Epithelial cell of esophagus (primary cell): ENCODE data around the gene KRT34.
"Not testable (repeated sequence)": the region's sequence is repeated elsewhere in the genome, so short reads cannot be mapped to it uniquely, and the experiment has no call there.

ENCODE experiments used
- DNase-seq: peaks from one replicate; pipeline ENCODE4 v3.0.0; 2010; ENCODE audit warnings: low read depth
- H3K4me3 ChIP-seq: 2 replicates; pipeline ENCODE4 v1.5.1; 2011; ENCODE audit warnings: mild to moderate bottlenecking, low read length, control low read depth
- CTCF ChIP-seq: IDR thresholded peaks from 2 replicates; pipeline ENCODE4 v1.5.1; 2011; ENCODE audit warnings: low read depth, mild to moderate bottlenecking, low read length, control low read depth, inconsistent platforms; ENCODE audit not compliant: insufficient read depth; ENCODE audit errors: missing control alignments

The KRT34 gene

GRCh38 chr17:41386227-41386626 is 4.1 kb upstream of the KRT34 start:
- DNase-seq, result no peak
- H3K4me3 ChIP-seq, result no peak overlapping the region

GRCh38 chr17:41383690-41384089 is 1.6 kb upstream of the KRT34 start:
- DNase-seq, result no peak
- H3K4me3 ChIP-seq, result no peak overlapping the region
- TF ChIP-seq CTCF, result no peak

More at GRCh38 chr17:41386227-41386626, 4.1 kb upstream of the KRT34 start:
- no peak for TF ChIP-seq CTCF

- H3K4me3 ChIP-seq, result no peak overlapping the region
- TF ChIP-seq CTCF, result no peak
- DNase-seq, result peak; percentile 76
Measured at GRCh38 chr17:41382394-41382793, 288 bp upstream of the KRT34 start.

GRCh38 chr17:41380091-41380490 is 2.0 kb downstream of the KRT34 start:
- peak; percentile 91 for DNase-seq
- not testable (repeated sequence) for H3K4me3 ChIP-seq

GRCh38 chr17:41377546-41377945 is 4.6 kb downstream of the KRT34 start:
- no peak for TF ChIP-seq CTCF
- H3K4me3 ChIP-seq, result no peak overlapping the region
- DNase-seq, result peak; percentile 25

- no peak for TF ChIP-seq CTCF
- H3K4me3 ChIP-seq, result no peak within 1 kb of the TSS
Measured at GRCh38 chr17:41369713-41370112, 12.4 kb downstream of the KRT34 start, which contains the start of gene KRT33B. Gene KRT33B (minus strand): TSS chr17:41369813. CDS start chr17:41369750, 63 bp downstream.

GRCh38 chr17:41369023-41369422 is 13.1 kb downstream of the KRT34 start:
- H3K4me3 ChIP-seq, result no peak overlapping the region
- DNase-seq, result no peak
- TF ChIP-seq CTCF, result no peak

More at GRCh38 chr17:41369713-41370112, 12.4 kb downstream of the KRT34 start, which contains the start of gene KRT33B:
- no peak for DNase-seq

GRCh38 chr17:41367426-41368075 is 14.6 kb downstream of the KRT34 start:
- H3K4me3 ChIP-seq, result no peak overlapping the region
- DNase-seq, result peak; percentile 74
- no peak for TF ChIP-seq CTCF
